PFSK-1 (cell line): ENCODE results near the gene PPARA.

ENCODE experiments used
- FOXP2 ChIP-seq: optimal IDR thresholded peaks from 2 replicates; pipeline ENCODE3; 2011; ENCODE audit warnings: borderline replicate concordance, control low read depth, inconsistent platforms; ENCODE audit not compliant: insufficient read depth; ENCODE audit errors: extremely low read length, extremely low read depth
- POLR2AphosphoS5 ChIP-seq: IDR thresholded peaks from 2 replicates; pipeline ENCODE4 v1.6.1; 2012; ENCODE audit warnings: low read depth, mild to moderate bottlenecking, control low read depth, low read length, moderate library complexity
- SIN3A ChIP-seq: IDR thresholded peaks from 2 replicates; pipeline ENCODE4 v1.6.1; 2012; ENCODE audit warnings: mild to moderate bottlenecking, low read length, moderate library complexity, borderline replicate concordance; ENCODE audit not compliant: insufficient read depth
- TAF1 ChIP-seq: IDR thresholded peaks from 2 replicates; pipeline ENCODE4 v1.6.1; 2012; ENCODE audit warnings: low read length, control low read depth, borderline replicate concordance; ENCODE audit not compliant: insufficient read depth
- TF ChIP-seq, protein P1 (sequence below), 2 experiments: IDR thresholded peaks; 2 replicates each; pipeline versions ENCODE4 v1.6.1 to v1.8.0; 2011 to 2012; ENCODE audit warnings: low read depth in 2 of 2, low read length in 2 of 2, control low read depth in 1 of 2, inconsistent platforms in 1 of 2, mild to moderate bottlenecking in 1 of 2, moderate library complexity in 1 of 2; ENCODE audit not compliant: insufficient read depth in 1 of 2

DNA sequence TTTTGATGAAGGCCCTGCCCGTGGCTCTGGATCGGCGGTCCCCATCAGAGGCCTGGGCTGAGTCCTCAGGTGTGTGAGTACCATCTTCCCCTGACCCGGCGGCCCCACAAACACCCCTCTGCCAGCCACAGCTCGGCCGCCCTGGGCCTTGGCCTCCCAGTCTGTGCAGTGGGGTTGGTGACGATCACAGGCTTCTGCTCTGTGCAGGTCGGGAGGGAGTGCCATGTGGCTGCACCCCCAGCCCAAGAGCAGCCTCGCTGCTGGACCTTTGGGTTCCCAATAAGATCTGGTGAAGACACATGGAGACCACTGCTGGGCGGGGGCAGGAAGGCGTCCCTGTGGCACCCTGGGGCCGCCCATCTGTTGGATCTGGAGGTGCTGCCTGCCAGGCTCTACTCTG lies 47.1 kb upstream of the PPARA start:
- TF ChIP-seq, protein P1, sequence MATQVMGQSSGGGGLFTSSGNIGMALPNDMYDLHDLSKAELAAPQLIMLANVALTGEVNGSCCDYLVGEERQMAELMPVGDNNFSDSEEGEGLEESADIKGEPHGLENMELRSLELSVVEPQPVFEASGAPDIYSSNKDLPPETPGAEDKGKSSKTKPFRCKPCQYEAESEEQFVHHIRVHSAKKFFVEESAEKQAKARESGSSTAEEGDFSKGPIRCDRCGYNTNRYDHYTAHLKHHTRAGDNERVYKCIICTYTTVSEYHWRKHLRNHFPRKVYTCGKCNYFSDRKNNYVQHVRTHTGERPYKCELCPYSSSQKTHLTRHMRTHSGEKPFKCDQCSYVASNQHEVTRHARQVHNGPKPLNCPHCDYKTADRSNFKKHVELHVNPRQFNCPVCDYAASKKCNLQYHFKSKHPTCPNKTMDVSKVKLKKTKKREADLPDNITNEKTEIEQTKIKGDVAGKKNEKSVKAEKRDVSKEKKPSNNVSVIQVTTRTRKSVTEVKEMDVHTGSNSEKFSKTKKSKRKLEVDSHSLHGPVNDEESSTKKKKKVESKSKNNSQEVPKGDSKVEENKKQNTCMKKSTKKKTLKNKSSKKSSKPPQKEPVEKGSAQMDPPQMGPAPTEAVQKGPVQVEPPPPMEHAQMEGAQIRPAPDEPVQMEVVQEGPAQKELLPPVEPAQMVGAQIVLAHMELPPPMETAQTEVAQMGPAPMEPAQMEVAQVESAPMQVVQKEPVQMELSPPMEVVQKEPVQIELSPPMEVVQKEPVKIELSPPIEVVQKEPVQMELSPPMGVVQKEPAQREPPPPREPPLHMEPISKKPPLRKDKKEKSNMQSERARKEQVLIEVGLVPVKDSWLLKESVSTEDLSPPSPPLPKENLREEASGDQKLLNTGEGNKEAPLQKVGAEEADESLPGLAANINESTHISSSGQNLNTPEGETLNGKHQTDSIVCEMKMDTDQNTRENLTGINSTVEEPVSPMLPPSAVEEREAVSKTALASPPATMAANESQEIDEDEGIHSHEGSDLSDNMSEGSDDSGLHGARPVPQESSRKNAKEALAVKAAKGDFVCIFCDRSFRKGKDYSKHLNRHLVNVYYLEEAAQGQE (IDR thresholded peaks at IDR 0.05; ENCODE audit: insufficient read depth in 1 of 2, low read depth in 2 of 2, low read length in 2 of 2) = no peak
- TF ChIP-seq TAF1 (no peak), FOXP2 (no peak), POLR2AphosphoS5 (no peak), SIN3A (no peak)
